ENCODE measurements around the gene NPIPB8.
"Not testable (repeated sequence)": the region's sequence is repeated elsewhere in the genome, so short reads cannot be mapped to it uniquely, and the experiment has no call there.

The NPIPB8 gene

DNA sequence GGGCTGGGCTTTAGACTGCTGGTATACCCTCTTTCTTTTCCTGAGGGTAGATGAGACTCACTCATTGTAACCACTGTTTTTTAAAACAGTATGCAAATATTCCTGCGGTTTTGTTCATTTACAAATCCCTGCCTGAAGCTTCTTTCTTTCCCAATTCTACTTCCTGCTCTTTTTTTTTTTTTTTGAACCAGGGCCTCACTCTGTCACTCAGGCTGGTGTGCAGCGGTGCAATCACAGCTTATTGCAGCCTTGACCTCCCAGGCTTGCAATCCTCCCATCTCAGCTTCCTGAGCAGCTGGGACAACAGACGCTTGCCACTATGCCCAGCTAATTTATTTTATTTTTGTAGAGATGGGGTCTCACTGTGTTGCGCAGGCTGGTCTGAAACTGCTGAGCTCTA, 20.0 kb upstream of the NPIPB8 start:
- Histone ChIP-seq H3K4me2 (ENCODE audit: low read depth, low read length) (no peak overlapping the region), H3K9me2 (replicated peaks; ENCODE audit: insufficient read depth, low read length) (no peaks in the 10 kb centered on the region), H3K79me2 (ENCODE audit: low read length) (no peaks in the 10 kb centered on the region), H3K9me3 (replicated peaks; ENCODE audit: insufficient read depth, low read length) (no peaks in the 10 kb centered on the region), H3F3A (ENCODE audit: insufficient read depth, low read length) (no peaks in the 10 kb centered on the region), H3K4me3 (ENCODE audit: low read length) (no peak overlapping the region), H2AFZ (ENCODE audit: low read length) (no peak overlapping the region), H3K27ac (ENCODE audit: low read length) (no peak overlapping the region), H3K9ac (ENCODE audit: low read length) (no peak overlapping the region), H3K4me1 (ENCODE audit: low read length) (no peaks in the 10 kb centered on the region), H3K36me3 (replicated peaks; ENCODE audit: insufficient read depth, low read length) (no peaks in the 10 kb centered on the region), H4K20me1 (ENCODE audit: insufficient read depth, low read length) (no peaks in the 10 kb centered on the region), H3K27me3 (replicated peaks; ENCODE audit: insufficient read depth, low read length) (no peaks in the 10 kb centered on the region)
- no peak for DNase-seq
- TF ChIP-seq, protein P1, sequence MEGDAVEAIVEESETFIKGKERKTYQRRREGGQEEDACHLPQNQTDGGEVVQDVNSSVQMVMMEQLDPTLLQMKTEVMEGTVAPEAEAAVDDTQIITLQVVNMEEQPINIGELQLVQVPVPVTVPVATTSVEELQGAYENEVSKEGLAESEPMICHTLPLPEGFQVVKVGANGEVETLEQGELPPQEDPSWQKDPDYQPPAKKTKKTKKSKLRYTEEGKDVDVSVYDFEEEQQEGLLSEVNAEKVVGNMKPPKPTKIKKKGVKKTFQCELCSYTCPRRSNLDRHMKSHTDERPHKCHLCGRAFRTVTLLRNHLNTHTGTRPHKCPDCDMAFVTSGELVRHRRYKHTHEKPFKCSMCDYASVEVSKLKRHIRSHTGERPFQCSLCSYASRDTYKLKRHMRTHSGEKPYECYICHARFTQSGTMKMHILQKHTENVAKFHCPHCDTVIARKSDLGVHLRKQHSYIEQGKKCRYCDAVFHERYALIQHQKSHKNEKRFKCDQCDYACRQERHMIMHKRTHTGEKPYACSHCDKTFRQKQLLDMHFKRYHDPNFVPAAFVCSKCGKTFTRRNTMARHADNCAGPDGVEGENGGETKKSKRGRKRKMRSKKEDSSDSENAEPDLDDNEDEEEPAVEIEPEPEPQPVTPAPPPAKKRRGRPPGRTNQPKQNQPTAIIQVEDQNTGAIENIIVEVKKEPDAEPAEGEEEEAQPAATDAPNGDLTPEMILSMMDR (IDR thresholded peaks at IDR 0.05; ENCODE audit: low read length): no peak

DNA sequence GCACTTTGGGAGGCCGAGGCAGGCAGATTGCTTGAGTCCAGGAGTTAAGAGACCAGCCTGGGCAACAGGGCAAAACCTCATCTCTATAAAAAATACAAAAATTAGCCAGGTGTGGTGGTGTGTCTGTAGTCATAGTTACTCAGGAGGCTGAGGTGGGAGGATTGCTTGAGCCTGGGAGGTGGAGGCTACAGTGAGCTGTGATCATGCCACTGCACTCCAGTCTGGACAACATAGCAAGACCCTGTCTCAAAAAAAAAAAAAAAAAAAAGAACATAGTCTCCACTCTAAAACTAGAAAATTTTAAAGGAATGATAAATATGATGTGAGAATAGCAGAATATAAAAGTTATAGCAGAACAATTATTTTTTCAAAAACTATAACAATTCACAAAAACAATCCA, 17.5 kb upstream of the NPIPB8 start:
- DNase-seq; H3K9me3 ChIP-seq (replicated peaks; ENCODE audit: insufficient read depth, low read length); H3K36me3 ChIP-seq (replicated peaks; ENCODE audit: insufficient read depth, low read length); H2AFZ ChIP-seq (ENCODE audit: low read length); H4K20me1 ChIP-seq (ENCODE audit: insufficient read depth, low read length); H3K27ac ChIP-seq (ENCODE audit: low read length); H3K4me2 ChIP-seq (ENCODE audit: low read depth, low read length); H3F3A ChIP-seq (ENCODE audit: insufficient read depth, low read length); H3K79me2 ChIP-seq (ENCODE audit: low read length); H3K4me3 ChIP-seq (ENCODE audit: low read length); H3K9ac ChIP-seq (ENCODE audit: low read length); H3K4me1 ChIP-seq (ENCODE audit: low read length); H3K9me2 ChIP-seq (replicated peaks; ENCODE audit: insufficient read depth, low read length); H3K27me3 ChIP-seq (replicated peaks; ENCODE audit: insufficient read depth, low read length): not testable (repeated sequence)

DNA sequence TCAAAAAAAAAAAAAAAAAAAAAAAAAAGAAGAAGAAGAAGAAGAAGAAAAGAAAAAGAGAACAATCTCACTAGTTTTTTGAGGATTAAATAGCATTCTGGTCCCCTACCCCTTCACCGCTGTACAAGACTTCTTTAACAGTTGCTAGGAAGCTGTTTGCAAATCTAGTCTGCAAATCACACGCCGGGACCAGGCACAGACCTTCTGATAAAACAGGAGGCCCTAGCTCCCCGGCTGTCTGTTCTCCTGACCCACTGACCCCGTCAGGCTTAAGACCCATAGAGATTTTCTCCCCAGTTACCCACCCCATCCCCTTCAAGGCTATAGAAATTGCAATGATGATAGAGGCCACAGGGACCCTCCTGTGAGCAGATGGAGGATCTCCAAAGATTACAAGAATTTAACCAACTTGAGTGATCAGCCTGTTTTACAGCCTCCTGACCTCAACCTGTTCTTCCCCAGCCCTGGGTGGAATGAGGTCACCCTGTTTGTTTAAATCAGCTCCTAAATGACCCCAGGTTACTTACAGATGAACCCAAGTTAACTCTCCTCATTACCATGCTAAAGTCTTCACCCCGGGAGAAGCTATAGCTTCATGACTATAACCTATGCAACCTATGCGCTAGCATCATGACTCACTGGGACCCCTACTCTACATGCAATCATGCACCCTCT, 16.2 kb upstream of the NPIPB8 start:
- Histone ChIP-seq H3K79me2 (ENCODE audit: low read length) (no peaks in the 10 kb centered on the region), H3K27me3 (replicated peaks; ENCODE audit: insufficient read depth, low read length) (no peaks in the 10 kb centered on the region), H3K4me2 (ENCODE audit: low read depth, low read length) (no peak overlapping the region), H4K20me1 (ENCODE audit: insufficient read depth, low read length) (no peaks in the 10 kb centered on the region), H3K27ac (ENCODE audit: low read length) (no peak overlapping the region), H3K36me3 (replicated peaks; ENCODE audit: insufficient read depth, low read length) (no peaks in the 10 kb centered on the region), H2AFZ (ENCODE audit: low read length) (no peak overlapping the region), H3K4me1 (ENCODE audit: low read length) (no peaks in the 10 kb centered on the region), H3K9me2 (replicated peaks; ENCODE audit: insufficient read depth, low read length) (no peaks in the 10 kb centered on the region), H3K4me3 (ENCODE audit: low read length) (no peak overlapping the region), H3K9me3 (replicated peaks; ENCODE audit: insufficient read depth, low read length) (no peaks in the 10 kb centered on the region), H3F3A (ENCODE audit: insufficient read depth, low read length) (no peaks in the 10 kb centered on the region), H3K9ac (ENCODE audit: low read length) (no peak overlapping the region)
- no peak for TF ChIP-seq EZH2phosphoT487 (IDR thresholded peaks at IDR 0.05; ENCODE audit: low read length)
- TF ChIP-seq EZH2 (optimal IDR thresholded peaks at IDR 0.05; ENCODE audit: low read depth, low read length): no peak
- TF ChIP-seq, protein P1 (IDR thresholded peaks at IDR 0.05; ENCODE audit: low read length): no peak
- no peak for DNase-seq

DNA sequence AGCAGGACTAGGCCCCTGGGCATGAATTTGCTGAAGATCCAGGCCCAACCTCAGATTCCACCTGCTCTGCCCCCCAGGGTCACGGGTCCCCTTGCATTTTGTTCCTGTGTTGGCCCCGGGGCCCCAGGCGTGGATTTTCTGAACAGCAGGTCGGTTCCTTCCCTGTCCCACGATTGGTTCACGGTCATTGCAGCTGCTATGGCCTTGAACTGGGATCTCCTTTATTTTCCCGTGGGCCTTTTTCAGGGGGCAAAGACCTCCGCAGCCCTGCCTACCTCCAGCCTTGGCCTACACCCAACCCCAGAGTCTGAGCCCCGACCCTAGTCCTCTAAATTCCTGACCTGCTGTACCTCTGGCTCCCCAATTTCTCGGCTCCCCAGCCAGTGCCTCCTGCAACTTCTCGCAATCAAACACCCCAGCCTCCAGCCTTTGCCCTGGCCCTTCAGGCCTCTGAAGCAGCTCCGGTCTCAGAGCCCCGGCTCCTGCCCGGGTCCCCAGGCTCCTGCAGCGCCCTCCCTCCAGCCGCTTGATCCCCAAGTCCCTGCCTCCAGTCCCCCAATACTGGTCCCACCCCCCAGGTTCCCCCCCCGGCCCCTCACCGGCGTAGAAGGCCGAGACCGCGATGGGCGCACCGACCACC, 15.2 kb upstream of the NPIPB8 start:
- H3K4me3 ChIP-seq (ENCODE audit: low read length): peak overlapping the region; percentile 77
- not testable (repeated sequence) for H3K9me2 ChIP-seq (replicated peaks; ENCODE audit: insufficient read depth, low read length); DNase-seq; H3K9me3 ChIP-seq (replicated peaks; ENCODE audit: insufficient read depth, low read length); H3K27me3 ChIP-seq (replicated peaks; ENCODE audit: insufficient read depth, low read length); H3F3A ChIP-seq (ENCODE audit: insufficient read depth, low read length); H3K79me2 ChIP-seq (ENCODE audit: low read length); H3K4me1 ChIP-seq (ENCODE audit: low read length); H4K20me1 ChIP-seq (ENCODE audit: insufficient read depth, low read length); H3K27ac ChIP-seq (ENCODE audit: low read length); H3K36me3 ChIP-seq (replicated peaks; ENCODE audit: insufficient read depth, low read length)
- H3K4me2 ChIP-seq (ENCODE audit: low read depth, low read length): peak overlapping the region; percentile 95
- peak overlapping the region; percentile 86 for H2AFZ ChIP-seq (ENCODE audit: low read length)
- peak overlapping the region; percentile 49; the same call in 1 of the 2 replicates for H3K9ac ChIP-seq (ENCODE audit: low read length)

Data from MM.1S (cell line).